Osteocyte (in vitro differentiated cells): ENCODE data around the gene NRDE2. TPM values are rescaled to one million over a fixed set of nuclear protein-coding genes. Genes with fewer than 3 reads are reported as not detected.

ENCODE experiments used
- DNase-seq: peaks from one replicate; pipeline ENCODE4 v3.0.0; 2021; ENCODE audit warnings: mixed read lengths; ENCODE audit not compliant: unreplicated experiment; ENCODE audit errors: extremely low spot score
- H3K27ac Mint-ChIP-seq: one replicate; pipeline ENCODE4 v1.8.0; 2021; ENCODE audit warnings: mild to moderate bottlenecking, mixed read lengths; ENCODE audit not compliant: unreplicated experiment
- H3K27me3 Mint-ChIP-seq: one replicate; pipeline ENCODE4 v1.8.0; 2021; ENCODE audit warnings: mixed read lengths; ENCODE audit not compliant: unreplicated experiment
- H3K36me3 Mint-ChIP-seq: one replicate; pipeline ENCODE4 v1.8.0; 2021; ENCODE audit warnings: mixed read lengths; ENCODE audit not compliant: unreplicated experiment
- H3K4me1 Mint-ChIP-seq: one replicate; pipeline ENCODE4 v1.8.0; 2021; ENCODE audit warnings: mixed read lengths; ENCODE audit not compliant: unreplicated experiment
- H3K4me3 Mint-ChIP-seq: one replicate; pipeline ENCODE4 v1.8.0; 2021; ENCODE audit warnings: mild to moderate bottlenecking, moderate library complexity, mixed read lengths; ENCODE audit not compliant: unreplicated experiment
- H3K9me3 Mint-ChIP-seq: one replicate; pipeline ENCODE4 v1.8.0; 2021; ENCODE audit warnings: mixed read lengths; ENCODE audit not compliant: unreplicated experiment
- long read RNA-seq: library from polyadenylated mRNA; unstranded; transcript quantifications from one replicate; pipeline ENCODE4 v2.0.0, GENCODE V29; 2021
- total RNA-seq: library from RNA; stranded (reverse); gene quantifications from 2 replicates; pipeline ENCODE4 v1.2.1, GENCODE V29; 2021
- TF ChIP-seq, protein P1 (sequence below): fragments of 200-600 bp; sonication (generic); IDR thresholded peaks from 2 replicates; pipeline ENCODE4 v1.5.0; 2021; ENCODE audit warnings: antibody characterized with exemption, mild to moderate bottlenecking, moderate library complexity

NRDE2 gene, protein sequence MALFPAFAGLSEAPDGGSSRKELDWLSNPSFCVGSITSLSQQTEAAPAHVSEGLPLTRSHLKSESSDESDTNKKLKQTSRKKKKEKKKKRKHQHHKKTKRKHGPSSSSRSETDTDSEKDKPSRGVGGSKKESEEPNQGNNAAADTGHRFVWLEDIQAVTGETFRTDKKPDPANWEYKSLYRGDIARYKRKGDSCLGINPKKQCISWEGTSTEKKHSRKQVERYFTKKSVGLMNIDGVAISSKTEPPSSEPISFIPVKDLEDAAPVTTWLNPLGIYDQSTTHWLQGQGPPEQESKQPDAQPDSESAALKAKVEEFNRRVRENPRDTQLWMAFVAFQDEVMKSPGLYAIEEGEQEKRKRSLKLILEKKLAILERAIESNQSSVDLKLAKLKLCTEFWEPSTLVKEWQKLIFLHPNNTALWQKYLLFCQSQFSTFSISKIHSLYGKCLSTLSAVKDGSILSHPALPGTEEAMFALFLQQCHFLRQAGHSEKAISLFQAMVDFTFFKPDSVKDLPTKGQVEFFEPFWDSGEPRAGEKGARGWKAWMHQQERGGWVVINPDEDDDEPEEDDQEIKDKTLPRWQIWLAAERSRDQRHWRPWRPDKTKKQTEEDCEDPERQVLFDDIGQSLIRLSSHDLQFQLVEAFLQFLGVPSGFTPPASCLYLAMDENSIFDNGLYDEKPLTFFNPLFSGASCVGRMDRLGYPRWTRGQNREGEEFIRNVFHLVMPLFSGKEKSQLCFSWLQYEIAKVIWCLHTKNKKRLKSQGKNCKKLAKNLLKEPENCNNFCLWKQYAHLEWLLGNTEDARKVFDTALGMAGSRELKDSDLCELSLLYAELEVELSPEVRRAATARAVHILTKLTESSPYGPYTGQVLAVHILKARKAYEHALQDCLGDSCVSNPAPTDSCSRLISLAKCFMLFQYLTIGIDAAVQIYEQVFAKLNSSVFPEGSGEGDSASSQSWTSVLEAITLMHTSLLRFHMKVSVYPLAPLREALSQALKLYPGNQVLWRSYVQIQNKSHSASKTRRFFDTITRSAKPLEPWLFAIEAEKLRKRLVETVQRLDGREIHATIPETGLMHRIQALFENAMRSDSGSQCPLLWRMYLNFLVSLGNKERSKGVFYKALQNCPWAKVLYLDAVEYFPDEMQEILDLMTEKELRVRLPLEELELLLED
- total RNA-seq, result 23.2 and 25.2 TPM in 2 replicates
- long read RNA-seq, full-length matches to known transcripts, result 14 of 27 reads
- long read RNA-seq, partial matches to known transcripts, result 10 of 27 reads
- long read RNA-seq, other reads (novel, unspliced or antisense), result 3 of 27 reads

DNA sequence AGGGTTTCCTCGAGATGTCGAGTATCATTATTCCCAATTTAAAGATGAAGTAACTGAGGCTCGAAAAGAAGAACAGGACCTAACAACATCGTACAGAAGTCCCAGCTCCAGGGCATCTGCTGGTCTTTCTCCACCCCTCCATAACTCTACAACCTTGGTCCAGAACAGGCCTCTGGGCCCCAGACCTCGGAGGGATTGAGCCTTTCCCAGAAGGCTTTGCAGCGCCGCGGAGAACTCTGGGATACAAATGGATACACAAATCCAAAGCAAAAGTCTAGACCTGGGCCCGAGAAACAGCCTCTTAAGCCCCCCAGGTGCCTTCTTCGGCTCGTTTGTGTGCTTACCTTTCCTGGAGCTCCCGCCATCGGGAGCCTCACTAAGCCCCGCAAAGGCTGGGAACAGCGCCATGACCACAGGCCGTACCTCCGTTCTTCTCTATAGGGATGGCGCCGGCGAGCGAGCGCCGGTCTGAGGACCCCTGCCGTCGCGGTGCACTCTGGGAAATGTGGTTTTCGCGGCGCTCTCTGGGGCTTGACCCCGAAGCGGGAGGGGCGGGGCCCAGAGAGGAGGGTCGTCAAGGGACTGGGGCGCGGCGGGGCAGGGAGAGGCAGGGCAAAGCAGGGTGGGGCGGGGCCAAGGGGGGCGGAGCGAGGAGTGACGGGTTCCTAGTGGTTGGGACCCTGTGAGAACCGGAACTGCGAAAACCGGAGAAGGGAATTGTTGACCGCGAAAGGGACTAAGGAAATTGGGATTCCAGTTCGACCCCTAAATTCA is at the start of gene NRDE2:
NRDE2 (minus strand) TSS at position 445 of the 774 bp plus-strand sequence; CDS start at position 408, 37 bp downstream.
- TF ChIP-seq, protein P1, sequence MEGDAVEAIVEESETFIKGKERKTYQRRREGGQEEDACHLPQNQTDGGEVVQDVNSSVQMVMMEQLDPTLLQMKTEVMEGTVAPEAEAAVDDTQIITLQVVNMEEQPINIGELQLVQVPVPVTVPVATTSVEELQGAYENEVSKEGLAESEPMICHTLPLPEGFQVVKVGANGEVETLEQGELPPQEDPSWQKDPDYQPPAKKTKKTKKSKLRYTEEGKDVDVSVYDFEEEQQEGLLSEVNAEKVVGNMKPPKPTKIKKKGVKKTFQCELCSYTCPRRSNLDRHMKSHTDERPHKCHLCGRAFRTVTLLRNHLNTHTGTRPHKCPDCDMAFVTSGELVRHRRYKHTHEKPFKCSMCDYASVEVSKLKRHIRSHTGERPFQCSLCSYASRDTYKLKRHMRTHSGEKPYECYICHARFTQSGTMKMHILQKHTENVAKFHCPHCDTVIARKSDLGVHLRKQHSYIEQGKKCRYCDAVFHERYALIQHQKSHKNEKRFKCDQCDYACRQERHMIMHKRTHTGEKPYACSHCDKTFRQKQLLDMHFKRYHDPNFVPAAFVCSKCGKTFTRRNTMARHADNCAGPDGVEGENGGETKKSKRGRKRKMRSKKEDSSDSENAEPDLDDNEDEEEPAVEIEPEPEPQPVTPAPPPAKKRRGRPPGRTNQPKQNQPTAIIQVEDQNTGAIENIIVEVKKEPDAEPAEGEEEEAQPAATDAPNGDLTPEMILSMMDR, result no peak
- DNase-seq, result peak; percentile 99
- peak within 1 kb of the TSS; percentile 87 for H3K4me3 Mint-ChIP-seq
- H3K27me3 Mint-ChIP-seq, result peaks cover 25% of the 10 kb centered on the region
- no peaks in the 10 kb centered on the region for H3K9me3 Mint-ChIP-seq
- peaks cover 16% of the 10 kb centered on the region for H3K4me1 Mint-ChIP-seq
- peaks cover 6% of the 10 kb centered on the region for H3K36me3 Mint-ChIP-seq
- peak within 1 kb of the TSS; percentile 93 for H3K27ac Mint-ChIP-seq

GRCh38 chr14:90381011-90381786 is 49.5 kb upstream of the NRDE2 start:
- no peak for DNase-seq
- Mint-ChIP-seq H3K4me3 (peak overlapping the region; percentile 55), H3K9me3 (no peaks in the 10 kb centered on the region), H3K36me3 (no peaks in the 10 kb centered on the region), H3K4me1 (peaks cover 3% of the 10 kb centered on the region), H3K27ac (no peak overlapping the region), H3K27me3 (no peaks in the 10 kb centered on the region)
- TF ChIP-seq, protein P1, result no peak

DNA sequence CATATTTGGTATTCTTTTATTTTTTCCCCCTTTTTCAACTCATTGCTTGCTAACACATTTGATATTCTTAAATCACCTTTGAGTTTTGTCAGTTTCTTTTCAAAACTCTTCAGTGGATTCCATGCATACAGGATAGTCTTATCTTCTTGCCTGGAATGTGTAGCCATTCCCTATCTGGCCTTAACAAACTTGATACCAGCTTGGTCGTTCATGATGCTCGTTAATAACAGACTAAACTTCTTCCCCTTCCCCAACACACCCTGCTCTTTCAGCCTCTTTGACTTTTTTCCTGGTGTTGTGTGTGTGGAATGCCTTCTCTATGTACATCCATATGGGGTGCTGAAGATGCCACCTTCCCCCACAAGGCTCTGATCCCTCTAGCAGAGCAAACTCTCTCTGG is 47.4 kb upstream of the NRDE2 start:
- no peaks in the 10 kb centered on the region for H3K27me3 Mint-ChIP-seq
- H3K4me1 Mint-ChIP-seq, result peaks cover 3% of the 10 kb centered on the region
- H3K27ac Mint-ChIP-seq, result no peak overlapping the region
- TF ChIP-seq, protein P1, result no peak
- H3K9me3 Mint-ChIP-seq, result no peaks in the 10 kb centered on the region
- no peak overlapping the region for H3K4me3 Mint-ChIP-seq
- no peak for DNase-seq
- H3K36me3 Mint-ChIP-seq, result no peaks in the 10 kb centered on the region

GRCh38 chr14:90378249-90378648 is 46.5 kb upstream of the NRDE2 start:
- no peak overlapping the region for H3K4me3 Mint-ChIP-seq
- H3K27ac Mint-ChIP-seq, result no peak overlapping the region
- no peaks in the 10 kb centered on the region for H3K27me3 Mint-ChIP-seq
- TF ChIP-seq, protein P1, result no peak
- no peak for DNase-seq
- H3K9me3 Mint-ChIP-seq, result no peaks in the 10 kb centered on the region
- peaks cover 3% of the 10 kb centered on the region for H3K4me1 Mint-ChIP-seq
- H3K36me3 Mint-ChIP-seq, result no peaks in the 10 kb centered on the region
